ENCODE measurements around the gene GSTK1. TPM values are rescaled to one million over a fixed set of nuclear protein-coding genes. Genes with fewer than 3 reads are reported as not detected.
A peak's percentile ranks its signal among the peaks of the same experiment; 100 is the strongest.

The GSTK1 gene
- total and polyA plus RNA-seq, 11 donors: 123 to 349 (median 278) TPM

DNA sequence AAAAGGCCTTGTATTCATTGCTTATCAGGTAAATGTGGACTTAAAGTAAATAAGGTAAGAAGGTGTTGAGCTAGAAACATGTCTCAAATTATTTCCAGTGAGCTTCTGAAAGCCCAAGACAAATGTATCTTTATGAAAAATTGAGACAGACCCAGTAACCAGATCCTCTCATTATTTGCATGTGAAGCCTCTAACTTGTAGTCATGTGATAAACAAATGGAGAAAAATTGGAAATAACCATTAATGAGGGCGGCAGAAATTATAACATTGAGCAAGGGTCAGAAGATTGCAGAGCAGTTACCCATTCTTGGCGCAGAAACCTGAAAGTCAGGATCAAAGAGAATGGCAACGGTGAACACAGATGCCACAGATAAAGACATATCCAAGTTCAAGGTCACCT lies 41.5 kb upstream of the GSTK1 start, which contains the start of gene TAS2R40:
Gene TAS2R40, plus strand, starts transcription at position 301 of the 400 bp plus-strand sequence. Its CDS starts 42 bp downstream, at position 343.
- intact Hi-C loops (cut with DNase I): no loop called here
- H3K27ac ChIP-seq: peak within 1 kb of the TSS in 1 of 12 donors; percentile 70

DNA sequence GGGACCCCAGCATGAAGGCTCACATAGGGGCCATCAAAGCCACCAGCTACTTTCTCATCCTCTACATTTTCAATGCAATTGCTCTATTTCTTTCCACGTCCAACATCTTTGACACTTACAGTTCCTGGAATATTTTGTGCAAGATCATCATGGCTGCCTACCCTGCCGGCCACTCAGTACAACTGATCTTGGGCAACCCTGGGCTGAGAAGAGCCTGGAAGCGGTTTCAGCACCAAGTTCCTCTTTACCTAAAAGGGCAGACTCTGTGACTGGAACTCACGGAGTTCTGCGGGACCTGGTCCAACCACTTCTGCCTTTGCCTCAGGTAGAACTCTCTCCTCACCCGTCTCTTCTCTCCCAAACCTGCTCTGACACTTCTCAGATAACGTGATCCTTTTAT lies 40.5 kb upstream of the GSTK1 start:
- peak in 3 of 4 donors; percentile 43 to 82 (median 72) for ATAC-seq

More for the DNA sequence above, 41.5 kb upstream of the GSTK1 start, which contains the start of gene TAS2R40:
- no peaks in the 10 kb centered on the region for H3K36me3 ChIP-seq
- peaks cover 0 to 9% (median 0%) of the 10 kb centered on the region in 12 donors for H3K4me1 ChIP-seq
- TF ChIP-seq CTCF (IDR thresholded peaks at IDR 0.05) (no peak), POLR2A (IDR thresholded peaks at IDR 0.05) (no peak)
- 84 to 91% (median 86%) methylated on average over 3 of the region's 3 CpGs for WGBS, 4 donors
- H3K9me3 ChIP-seq: no peaks in the 10 kb centered on the region
- H3K4me3 ChIP-seq: no peak within 1 kb of the TSS
- H3K27me3 ChIP-seq: peaks cover 0 to 11% (median 0%) of the 10 kb centered on the region in 9 donors
- no peak for ATAC-seq
- no peak for DNase-seq

DNA sequence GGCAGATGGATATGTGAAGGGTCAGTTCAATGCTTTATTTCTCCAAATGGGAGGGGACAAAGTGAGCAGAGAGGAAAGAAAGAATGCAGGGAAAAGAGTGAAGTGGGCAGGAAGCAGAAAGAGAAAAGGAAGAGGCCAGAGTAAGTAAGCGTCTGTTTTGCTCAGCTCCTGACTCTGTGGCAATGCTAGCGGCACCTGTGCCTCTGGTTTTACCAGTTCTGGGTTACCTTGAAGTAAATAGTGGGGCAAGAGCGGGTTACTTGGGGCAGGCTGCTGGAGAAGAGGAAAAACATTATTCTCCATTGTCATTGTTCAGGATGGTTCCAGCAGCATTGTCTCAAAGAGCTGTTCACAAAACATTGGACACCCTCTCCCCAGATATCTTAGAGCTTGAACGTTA lies 39.5 kb upstream of the GSTK1 start:
- no peak overlapping the region for H3K27ac ChIP-seq
- no peak overlapping the region for H3K4me3 ChIP-seq
- ATAC-seq (no peak), DNase-seq (no peak)
- 69 to 81% (median 78%) methylated on average over 4 of the region's 4 CpGs for WGBS, 4 donors
- H3K9me3 ChIP-seq: no peaks in the 10 kb centered on the region
- TF ChIP-seq POLR2A (IDR thresholded peaks at IDR 0.05) (no peak), CTCF (IDR thresholded peaks at IDR 0.05) (no peak)
- intact Hi-C loops (cut with DNase I): no loop called here
- H3K4me1 ChIP-seq: peaks cover 0 to 23% (median 0%) of the 10 kb centered on the region in 12 donors
- H3K27me3 ChIP-seq: peaks cover 0 to 11% (median 0%) of the 10 kb centered on the region in 9 donors
- H3K36me3 ChIP-seq: no peaks in the 10 kb centered on the region

More for the DNA sequence above, 40.5 kb upstream of the GSTK1 start:
- TF ChIP-seq CTCF (IDR thresholded peaks at IDR 0.05): no peak
- no peak for TF ChIP-seq POLR2A (IDR thresholded peaks at IDR 0.05)
- Histone ChIP-seq H3K36me3 (no peaks in the 10 kb centered on the region), H3K9me3 (no peaks in the 10 kb centered on the region), H3K4me3 (no peak overlapping the region), H3K4me1 (peaks cover 0 to 13% (median 0%) of the 10 kb centered on the region in 12 donors), H3K27me3 (peaks cover 0 to 11% (median 0%) of the 10 kb centered on the region in 9 donors), H3K27ac (peak overlapping the region in 1 of 12 donors; percentile 70)
- peak in 3 of 5 donors; percentile 36 to 54 (median 49) for DNase-seq
- 85 to 91% (median 87%) methylated on average over 7 of the region's 7 CpGs for WGBS, 4 donors
- intact Hi-C loops (cut with DNase I): no loop called here

DNA sequence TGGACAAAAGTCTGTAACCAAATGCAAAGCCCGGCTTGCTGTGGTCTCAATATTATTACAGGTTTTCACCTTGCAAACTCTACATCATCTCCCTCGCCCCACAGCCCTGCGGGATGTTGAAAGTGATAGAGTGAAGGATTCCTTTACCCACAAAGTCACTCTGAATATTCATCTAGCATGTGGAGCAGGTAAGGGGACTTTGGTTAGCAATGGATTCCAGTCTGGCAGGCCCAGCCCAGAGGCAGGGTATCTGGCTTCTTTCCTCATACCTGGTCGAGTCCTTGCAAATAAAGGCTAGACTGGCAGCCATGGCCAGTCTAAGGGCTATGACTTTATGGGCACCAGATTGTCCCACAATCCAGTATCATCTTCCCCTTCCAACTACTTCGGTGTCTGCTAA lies 38.2 kb upstream of the GSTK1 start:
- ATAC-seq (no peak), DNase-seq (no peak)
- 85 to 93% (median 86%) methylated on average over 5 of the region's 5 CpGs for WGBS, 4 donors
- Histone ChIP-seq H3K9me3 (no peaks in the 10 kb centered on the region), H3K27ac (no peak overlapping the region), H3K36me3 (no peaks in the 10 kb centered on the region), H3K4me3 (no peak overlapping the region), H3K4me1 (peaks cover 0 to 29% (median 0%) of the 10 kb centered on the region in 12 donors), H3K27me3 (peaks cover 0 to 11% (median 0%) of the 10 kb centered on the region in 9 donors)
- TF ChIP-seq POLR2A (IDR thresholded peaks at IDR 0.05) (no peak), CTCF (IDR thresholded peaks at IDR 0.05) (no peak)
- intact Hi-C loops (cut with DNase I): no loop called here

Data from heart left ventricle (tissue), 16 donors.